Measurements from ENCODE around the gene PRRG1. TPM values are rescaled to one million over a fixed set of nuclear protein-coding genes. Genes with fewer than 3 reads are reported as not detected.

The PRRG1 gene
- 10 to 100 TPM; 16.3 to 29.0 (median 20.7) TPM for total RNA-seq

DNA sequence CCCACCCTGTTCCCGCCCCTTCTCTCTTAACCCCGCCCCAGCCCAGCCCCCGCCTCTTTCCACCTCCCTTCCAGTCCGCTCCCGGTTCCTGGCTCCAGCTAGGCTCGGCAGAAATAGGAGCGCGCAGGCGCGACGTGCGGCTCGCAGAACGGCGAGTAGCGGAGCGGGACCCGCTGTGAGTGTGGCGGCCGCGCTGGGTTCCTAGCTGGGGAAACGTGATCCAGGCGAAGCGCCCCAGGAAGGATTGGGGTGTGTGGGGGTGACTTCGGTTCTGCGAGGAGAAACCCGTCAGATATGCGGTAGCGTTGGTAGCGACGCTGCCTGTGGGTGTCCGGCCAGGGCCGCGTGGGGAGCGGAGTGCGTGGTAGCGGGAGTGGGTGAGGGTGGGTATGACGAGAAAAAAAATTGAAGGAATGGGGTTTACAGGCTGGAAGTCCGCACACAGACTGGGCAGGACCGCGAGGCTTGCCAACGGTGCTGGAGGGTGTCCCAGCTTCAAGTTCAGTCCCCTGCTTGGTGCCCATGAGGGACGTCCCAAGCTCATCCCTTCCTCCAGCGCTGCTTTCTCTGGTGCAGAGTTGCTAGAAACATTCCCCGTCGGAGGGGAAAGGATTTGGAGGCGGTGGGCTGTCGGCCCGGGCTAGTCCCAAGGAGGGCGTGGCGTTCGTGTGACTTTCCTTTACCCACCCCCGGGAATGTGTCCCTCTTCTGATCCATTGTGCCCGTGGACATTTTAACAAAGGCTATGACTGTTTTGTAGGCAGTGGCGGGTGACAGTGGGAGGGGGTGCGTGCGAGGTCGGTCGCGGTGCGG, at the start of gene PRRG1:
Gene PRRG1, plus strand, starts transcription at position 144 of the 813 bp plus-strand sequence. CDS start 56,886 bp downstream, outside the sequence.
- TF ChIP-seq, protein P1, sequence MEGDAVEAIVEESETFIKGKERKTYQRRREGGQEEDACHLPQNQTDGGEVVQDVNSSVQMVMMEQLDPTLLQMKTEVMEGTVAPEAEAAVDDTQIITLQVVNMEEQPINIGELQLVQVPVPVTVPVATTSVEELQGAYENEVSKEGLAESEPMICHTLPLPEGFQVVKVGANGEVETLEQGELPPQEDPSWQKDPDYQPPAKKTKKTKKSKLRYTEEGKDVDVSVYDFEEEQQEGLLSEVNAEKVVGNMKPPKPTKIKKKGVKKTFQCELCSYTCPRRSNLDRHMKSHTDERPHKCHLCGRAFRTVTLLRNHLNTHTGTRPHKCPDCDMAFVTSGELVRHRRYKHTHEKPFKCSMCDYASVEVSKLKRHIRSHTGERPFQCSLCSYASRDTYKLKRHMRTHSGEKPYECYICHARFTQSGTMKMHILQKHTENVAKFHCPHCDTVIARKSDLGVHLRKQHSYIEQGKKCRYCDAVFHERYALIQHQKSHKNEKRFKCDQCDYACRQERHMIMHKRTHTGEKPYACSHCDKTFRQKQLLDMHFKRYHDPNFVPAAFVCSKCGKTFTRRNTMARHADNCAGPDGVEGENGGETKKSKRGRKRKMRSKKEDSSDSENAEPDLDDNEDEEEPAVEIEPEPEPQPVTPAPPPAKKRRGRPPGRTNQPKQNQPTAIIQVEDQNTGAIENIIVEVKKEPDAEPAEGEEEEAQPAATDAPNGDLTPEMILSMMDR (IDR thresholded peaks at IDR 0.05; ENCODE audit: low read depth): no peak

DNA sequence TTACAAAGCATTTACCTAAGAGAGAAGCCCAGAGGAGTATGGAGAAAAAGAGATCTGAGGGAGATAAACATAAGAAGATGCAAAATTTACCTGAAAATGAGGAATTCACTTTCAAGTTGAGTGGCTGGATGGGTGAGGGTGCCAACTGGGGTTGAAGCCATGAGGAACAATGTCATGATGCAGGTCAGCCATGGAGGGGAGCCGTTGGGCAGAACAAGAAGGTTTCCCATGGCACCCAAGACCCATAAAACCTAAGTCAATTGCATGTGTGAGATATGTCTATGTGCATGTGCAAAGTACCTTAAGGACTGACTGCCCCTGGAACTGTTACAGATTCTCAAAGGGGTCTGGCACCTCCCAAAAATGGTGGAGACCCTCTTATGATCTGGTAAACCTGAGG, 46.6 kb upstream of the PRRG1 start:
- TF ChIP-seq, protein P1 (IDR thresholded peaks at IDR 0.05; ENCODE audit: low read depth): no peak

DNA sequence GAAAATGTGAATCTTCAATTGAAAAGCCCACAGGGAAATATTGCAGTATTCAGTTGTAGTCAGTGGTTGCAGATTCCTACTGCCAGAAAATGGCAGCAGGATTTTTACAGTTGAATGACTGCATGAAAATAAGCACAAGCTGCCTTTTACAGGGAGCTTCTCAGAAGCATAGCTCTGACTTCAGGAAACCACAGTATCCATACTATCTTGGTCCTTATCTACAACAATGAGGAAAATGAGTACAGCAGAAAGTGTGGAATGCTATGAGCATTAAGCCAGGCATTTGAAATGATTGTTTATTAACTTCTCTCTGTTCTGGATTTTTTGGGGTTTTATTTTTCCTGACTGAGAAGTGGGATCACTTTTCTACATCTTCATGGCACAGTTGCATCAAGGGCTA, 34.6 kb upstream of the PRRG1 start:
- TF ChIP-seq, protein P1 (IDR thresholded peaks at IDR 0.05; ENCODE audit: low read depth): no peak

DNA sequence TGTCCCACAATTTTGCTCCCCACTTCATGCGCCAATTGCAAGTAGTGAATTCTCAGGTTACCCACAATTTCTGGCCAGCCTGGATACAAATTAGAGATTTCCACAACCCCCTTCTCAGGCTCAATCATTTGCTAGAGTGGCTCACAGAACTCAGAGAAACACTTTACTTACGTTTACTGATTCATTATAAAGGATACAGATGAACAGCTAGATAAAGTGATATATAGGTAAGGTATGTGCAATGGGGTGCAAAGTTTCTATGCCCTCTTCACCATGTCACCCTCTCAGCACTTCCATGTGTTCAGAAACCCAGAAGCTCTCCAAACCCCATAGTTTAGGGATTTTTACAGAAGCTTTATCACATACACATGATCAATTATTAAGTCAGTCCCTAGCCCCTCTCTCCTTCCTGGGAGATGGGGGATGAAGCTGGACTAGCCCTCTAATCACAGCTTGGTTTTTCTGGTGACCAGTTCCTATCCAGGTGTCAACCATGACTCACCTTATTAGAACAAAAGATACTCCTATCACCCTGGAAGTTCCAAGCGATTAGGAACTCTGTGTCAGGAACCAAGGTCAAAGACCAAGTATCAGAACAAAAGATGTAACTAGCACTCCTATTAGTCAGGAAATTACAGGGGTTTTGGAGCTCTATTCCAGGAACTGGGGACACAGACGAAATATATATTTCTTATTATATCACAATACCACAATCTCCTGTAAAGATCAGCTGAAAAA, 33.5 kb upstream of the PRRG1 start:
- TF ChIP-seq, protein P1 (IDR thresholded peaks at IDR 0.05; ENCODE audit: low read depth): no peak

DNA sequence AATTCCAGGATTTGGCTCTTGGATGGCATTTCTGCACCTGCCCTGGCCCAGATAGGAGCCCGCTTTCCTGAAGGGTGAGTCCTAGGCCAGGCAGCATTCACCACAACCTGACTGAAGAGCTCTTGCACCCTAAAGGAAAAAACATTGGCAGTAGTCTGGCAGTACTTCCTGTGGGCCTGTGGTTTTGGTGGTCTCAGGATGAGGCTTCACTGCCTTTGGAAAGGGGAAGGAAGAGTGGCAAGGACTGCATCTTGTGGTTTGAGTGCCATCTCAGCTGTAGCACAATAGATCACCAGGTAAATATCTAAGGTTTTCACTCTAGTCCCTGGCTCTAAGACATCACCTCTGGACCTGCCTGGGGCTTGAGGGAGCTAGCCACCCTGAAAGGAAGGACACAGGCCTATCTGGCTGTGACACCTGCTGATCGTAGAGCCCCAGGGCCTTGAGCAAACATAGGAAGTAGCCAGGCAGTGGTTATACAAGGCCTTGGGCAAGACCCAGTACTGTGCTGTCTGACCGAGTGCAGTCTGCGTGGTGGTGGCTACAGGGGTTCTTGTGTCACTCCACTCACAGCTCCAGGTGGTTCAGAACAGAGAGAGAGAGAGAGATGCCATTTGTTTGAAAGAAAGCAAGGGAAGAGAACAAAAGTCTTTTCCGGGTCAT, 28.5 kb upstream of the PRRG1 start:
- TF ChIP-seq, protein P1 (IDR thresholded peaks at IDR 0.05; ENCODE audit: low read depth): no peak

DNA sequence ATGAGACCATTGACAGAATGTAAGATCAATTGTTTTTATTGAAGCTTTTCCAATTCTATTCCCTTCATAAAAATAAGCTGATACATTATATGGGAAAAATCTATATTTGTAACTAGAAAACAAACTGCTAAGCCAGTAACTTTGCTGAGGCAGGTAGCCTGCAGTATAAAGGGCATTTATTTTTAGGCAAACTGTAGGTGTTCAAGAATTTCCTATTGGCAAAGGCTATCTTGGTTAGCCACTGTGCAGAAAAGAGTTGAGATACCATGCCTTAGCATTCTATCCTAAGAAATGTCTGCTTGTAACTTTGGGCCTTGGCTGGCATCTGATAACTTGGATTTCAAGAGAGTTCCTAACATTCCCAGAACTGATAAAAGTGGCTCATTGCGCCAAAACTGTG, 18.5 kb upstream of the PRRG1 start:
- TF ChIP-seq, protein P1 (IDR thresholded peaks at IDR 0.05; ENCODE audit: low read depth): no peak

DNA sequence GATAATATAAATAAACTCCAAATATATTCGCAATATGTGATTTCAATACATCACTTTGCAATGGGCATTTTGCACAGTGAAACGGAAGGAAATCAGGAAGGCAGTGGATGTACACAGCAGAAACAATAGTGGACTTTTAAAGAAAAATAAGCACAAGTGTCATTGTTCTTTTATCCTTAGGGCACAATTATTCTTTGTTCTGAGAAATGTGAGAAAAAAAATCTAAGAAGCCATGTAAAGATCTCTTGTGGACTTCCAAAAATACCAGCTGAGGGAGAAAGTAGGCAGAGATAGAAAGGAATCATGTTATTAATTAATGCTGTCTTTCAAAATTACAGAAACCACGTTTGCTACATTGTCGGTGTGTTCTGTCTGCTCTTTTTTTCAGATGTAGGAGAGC, 17.6 kb upstream of the PRRG1 start:
- TF ChIP-seq, protein P1 (IDR thresholded peaks at IDR 0.05; ENCODE audit: low read depth): no peak
